COR-L47 (cell line): ENCODE data around the gene GLI3.

Source experiments
- DNase-seq: peaks from one replicate; lab custom pipeline; 2025; lab: John Stamatoyannopoulos, UW

The GLI3 gene

DNA sequence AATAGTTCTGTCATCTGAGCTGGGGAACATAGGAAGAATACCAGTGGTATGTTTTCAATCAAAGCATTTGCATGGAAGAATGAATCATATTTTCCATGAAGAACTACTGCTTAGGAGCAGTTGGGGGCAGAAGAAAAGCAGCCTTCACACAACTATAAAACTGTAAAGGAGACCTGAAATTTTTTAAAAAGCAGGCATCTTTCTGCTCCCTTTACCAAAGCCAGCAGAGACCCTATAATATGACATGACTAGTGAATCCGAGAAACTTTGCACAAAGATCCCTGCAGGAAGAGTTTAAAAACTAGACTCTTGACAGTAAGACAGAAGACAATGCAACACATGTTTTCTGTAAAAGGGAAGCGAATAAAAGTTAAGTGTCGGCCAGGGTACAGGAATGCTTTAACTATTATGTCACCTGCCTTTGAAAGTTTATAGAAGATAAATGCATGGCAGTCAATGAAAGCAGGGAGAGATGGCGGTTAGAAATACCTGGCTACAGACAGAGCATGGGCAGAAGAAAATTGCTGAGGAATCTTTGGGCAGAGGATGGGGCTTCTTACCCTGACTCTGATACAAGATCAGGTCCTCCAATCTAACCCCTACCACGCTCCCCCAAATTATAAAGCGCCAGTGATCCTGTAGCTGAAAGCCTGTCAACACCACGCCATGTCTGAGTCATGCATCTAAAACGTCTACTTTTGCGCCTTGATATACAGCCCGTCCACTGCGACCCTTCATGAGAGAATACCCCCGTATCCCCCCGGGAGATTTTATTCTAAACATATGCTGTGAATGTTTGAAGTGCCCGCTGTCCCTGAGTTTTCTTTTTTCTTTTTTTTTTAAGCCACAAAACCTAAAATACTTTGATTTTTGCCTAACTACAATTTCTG is 93.1 kb downstream of the GLI3 start:
- DNase-seq: no peak

DNA sequence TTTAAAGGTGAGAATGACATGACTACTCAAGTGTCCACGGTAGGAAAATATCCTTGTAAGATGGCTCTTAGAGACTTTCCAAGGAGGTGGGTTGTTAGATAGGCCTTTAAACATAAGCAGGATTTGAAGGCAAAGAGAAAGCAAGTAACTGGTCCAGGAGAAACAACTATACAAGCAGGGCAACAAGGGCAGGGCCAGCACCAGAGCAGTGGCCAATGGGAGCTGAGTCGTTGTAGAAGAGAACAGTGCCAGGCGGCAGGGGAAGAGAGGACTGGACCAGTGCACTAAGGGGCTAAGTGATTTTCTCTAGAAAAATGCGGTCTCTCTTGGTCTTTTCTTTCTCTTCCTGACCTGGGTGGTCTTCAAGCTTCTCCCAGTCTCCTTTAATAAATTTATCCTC is 94.9 kb downstream of the GLI3 start:
- DNase-seq: no peak

DNA sequence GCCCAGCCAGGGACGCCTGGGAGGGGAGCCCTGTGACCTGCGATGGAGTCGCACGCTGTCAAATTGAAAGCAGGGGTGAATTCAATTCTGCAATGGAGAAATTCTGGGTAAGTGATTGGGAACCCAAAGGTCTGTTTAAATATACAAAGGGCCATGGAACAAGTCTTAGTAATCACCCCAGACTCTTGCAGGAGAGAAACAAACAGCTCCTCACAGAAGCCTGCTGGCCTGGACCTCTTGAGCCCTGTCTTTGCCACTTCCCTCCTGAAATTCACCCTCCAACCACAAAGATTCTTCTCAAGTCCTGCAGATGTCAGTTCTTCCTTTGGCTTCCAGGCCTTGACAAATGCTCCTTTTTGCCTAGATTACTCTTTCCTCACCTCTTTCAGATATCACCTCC is 97.3 kb downstream of the GLI3 start:
- DNase-seq: no peak

DNA sequence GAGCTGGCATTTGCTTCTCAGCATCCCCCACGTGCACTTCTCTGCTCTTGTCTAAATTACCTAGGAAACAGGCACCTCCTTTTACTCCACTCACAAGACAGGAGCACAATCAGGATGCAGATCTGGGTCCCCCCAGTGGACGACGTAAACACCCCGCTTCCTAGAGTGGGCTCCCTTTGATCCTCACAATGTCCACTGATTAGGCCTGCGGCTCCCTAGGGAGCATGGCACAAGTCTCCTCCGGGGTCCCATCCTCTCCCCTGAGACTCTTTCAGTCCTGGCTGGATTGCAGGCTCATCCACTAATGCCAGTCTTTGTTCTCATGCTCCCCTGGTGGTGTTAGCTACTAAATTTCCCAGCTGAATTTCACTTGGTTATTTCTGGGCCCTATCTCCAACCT is 98.3 kb downstream of the GLI3 start:
- no peak for DNase-seq

DNA sequence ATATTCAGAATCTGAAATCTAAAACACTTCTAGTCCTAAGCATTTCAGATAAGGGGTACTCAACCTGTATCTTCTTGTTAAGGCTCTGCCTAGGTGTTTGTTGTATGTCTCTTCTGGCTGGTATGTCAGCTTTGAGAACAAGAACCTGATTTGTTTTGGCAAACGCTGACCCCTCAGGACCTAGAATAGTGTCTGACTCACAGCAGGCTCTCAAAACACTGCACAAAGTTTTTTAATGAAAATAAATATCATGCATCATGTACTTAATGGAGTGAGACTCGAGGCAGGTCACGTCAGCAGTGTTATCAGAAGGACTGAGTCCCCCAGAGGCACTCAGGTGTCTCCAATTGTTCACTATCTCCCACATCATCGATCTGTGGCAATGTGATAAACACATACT is 99.1 kb downstream of the GLI3 start:
- no peak for DNase-seq

DNA sequence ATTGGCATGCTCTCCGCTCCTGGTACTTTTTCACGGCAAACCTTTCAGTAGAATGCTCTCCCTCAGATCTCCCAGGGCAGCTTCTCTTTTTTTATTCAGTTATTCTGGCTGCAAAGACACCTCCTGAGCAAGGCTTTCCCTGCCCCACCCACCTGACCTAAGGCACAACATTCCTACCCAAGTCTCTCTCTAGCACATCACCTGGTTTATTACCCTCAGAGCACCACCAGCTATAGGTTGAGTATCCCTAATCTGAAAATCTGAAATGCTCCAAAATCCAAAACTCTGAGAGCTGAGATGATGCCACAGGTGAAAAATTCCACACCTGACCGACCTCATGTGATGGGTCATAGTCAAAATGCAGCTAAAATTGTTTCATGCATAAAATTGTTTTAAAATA is 99.6 kb downstream of the GLI3 start:
- DNase-seq: no peak

DNA sequence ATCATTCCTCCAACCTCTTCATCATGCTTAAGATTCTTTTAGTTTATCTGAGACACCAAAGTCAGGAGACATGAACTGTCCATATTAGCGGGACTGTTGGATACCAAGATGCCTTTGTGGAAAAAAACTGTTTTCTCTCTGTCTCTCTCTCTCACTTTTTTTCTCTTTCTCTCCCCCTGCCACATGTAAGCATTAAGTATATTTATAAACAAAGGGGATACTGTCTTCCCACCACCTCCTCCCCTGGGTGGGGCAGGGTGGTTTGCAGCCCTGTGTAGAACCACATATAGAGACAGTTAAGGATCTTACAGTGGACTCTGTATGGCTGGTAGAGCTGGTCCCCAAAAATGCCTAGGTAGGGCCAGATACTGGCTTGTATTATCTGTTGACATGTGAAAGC is 101.3 kb downstream of the GLI3 start:
- DNase-seq: no peak

DNA sequence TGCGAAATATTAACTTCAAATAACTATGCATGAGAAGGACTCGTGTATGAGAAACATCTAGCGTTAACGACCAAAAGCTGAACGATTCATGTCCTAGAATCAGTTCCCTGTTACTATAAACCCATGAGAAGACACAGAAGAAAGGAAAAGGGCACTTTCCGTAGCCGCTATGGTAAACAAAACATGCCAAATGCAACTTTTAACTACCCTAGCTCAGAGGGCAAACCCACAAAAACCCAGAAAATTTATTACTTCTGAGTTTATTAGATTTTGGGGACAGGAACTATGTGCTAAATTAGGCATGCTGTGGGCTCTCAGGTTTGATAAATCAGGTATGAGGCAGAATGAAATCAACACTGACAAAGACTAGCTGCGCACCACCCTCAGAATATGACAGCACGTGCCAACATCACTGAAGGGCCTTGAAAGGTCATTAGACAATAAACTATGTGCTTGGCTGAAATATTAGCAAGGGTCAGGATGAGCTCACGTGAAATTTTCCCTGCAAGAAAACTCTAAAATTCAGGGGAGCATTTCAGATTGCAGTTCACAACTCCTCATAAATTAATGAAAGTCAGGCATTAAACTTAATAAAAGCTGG is 102.6 kb downstream of the GLI3 start:
- DNase-seq: no peak

DNA sequence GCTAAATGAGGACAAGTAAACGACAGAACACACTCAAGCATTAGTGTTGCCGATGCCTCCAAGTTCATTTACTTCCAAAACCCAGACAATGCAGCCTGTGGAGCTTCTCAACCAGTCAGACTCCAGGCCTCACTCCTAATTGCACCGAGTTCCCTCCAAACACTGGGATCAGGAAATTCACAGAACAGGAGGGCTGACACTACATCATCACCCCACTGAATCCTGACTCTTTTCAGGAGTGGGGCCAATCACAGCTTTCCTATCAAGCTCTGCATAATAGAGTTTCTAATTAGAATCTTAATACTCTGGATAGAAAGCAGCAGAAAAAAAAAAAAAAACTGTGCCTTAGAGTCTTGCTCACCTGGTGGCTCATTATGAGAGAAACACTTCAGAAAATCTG is 103.7 kb downstream of the GLI3 start:
- DNase-seq: no peak

DNA sequence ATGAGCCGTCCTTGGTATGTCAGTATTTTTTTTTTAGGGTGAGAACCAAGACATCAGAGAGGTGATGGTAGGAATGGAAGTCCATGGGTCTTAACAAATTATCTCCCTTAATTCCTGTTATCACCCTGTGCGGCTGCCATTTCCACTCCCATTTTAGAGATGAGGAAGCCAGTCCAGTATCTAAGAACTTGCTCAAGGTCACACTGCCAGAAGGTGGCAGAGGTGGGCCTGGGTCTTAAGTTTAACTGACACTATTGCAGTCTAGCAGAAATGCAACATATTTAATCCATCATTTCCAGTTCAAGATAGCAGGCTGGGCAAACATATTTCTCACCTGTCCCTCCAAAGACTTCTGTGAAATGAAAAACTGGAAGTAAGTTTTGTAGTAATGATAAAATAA is 108.3 kb downstream of the GLI3 start:
- DNase-seq: no peak

DNA sequence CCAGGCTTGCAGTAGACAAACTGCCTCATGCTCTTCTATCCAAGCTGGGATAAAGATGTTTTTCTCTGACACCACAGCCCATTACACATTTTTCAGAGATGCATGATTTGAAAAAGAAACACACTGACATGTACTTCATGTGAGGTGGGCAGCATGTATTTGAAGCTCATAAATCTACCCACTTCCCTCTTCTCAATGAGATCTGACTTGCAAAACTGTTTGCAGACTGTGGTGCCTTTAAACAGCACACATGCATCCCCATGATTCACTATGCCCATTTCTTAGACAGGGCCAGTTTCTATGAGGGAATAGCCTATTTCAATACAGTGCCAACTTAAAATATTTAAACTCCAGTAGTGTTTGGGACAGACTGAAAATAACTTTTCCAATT is 109.8 kb downstream of the GLI3 start:
- DNase-seq: no peak

DNA sequence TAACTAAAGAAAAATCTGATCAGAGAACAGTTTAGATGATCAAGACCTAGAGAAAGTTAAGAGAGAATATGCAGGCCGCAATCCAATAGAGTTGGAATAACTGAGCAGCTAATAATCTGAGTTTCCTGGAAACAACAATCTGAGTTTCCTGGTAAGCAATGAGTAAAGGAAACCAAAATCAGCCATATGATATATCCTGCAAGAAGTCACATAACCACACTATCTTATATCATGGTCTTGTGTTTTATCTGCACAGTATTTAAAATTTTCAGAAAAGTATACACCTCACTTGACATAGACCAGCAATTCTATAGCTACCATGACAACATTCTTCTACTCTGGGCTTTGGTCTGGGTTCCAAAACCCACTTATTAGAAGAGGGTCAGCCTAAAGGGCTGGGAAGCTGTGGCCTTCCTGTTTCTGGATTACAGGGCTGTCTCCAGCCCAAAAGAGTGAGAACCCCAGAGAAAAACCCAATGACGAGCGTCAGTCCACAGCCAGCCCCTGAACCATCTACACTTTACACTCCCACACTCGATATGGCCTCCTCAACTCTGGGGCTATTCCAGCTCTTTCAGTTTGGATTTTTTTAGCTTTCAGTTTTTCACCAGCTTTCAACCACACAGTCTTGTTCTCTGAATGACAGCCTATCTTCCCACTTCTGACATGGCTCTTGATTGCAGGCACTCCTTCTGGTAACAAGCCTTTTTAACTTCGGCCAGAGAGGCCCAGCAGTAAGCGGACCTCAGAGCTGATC is 110.4 kb downstream of the GLI3 start:
- no peak for DNase-seq

DNA sequence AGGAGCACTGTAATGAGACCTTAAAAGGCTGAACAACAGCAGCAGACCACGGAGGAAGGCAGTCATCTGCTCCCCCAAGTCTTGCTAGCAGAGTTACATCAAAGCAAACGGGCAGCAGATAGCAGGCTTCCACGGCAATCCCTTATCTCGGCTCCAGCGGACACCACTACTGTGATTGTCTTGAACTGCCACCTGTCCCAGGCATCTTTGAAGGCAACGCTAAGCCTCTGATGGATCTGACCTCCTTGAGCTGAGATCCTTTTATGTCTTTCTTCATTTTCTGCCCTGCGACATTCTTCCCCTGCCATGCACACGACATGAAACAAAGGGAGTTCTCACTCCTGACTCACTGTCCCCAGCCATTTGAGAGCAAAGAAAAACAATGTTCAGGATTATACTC is 111.7 kb downstream of the GLI3 start:
- no peak for DNase-seq

DNA sequence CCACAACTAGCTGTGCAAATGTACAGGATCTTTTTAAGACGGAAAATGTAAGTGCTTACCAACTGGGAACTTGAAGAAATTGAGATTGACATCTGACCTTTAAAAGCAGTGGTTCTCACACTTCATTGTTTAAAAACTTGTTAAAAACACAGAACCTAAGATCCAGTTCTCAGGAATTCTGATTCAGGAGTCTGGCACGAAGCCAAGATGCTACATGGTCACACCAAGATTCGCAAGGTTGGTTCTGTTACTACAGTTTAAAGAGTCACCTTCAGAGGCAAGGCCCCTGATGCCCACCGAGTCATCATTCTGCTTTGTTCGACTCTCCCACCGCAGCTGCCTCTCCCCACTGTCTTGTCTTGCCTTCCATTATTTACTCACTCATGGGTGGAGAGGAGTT is 113.3 kb downstream of the GLI3 start:
- no peak for DNase-seq

DNA sequence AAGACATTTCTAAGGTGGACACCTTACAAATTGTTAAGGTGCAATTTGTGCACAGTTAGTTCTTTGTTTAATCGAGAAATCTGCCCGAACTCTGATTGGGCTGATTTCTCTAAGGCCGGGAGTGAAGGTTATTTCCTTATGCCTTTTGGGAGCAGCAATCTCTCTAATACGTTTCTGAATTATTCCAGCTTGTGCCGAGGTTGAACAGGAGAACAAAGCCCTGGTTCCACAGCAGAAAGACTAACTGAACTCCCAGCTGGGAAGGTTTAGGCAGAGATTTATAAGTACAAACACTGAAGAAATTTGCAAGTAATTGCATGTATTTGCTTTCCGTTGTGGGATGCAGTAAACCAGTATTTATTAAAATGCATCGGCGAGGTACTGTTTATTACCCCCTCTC is 116.8 kb downstream of the GLI3 start:
- DNase-seq: no peak

DNA sequence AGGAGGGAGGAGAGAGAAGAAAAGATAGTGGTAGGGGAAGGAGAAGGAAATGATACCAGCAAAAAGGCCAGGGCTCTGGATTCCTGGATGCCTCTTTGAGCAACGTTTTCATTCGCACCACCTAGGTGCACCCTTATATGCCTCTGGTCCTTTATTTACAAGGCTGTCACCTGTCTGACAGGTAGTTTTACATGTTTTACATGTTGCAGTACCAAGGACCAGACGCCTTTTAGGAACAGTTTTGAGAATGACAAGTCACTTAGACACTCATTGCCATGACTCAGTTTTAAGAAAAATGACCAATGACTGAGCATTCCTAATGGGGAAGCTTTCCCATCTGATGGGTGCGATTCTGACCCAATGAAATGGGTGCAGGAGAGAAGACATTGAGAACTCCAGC is 119.8 kb downstream of the GLI3 start:
- no peak for DNase-seq

DNA sequence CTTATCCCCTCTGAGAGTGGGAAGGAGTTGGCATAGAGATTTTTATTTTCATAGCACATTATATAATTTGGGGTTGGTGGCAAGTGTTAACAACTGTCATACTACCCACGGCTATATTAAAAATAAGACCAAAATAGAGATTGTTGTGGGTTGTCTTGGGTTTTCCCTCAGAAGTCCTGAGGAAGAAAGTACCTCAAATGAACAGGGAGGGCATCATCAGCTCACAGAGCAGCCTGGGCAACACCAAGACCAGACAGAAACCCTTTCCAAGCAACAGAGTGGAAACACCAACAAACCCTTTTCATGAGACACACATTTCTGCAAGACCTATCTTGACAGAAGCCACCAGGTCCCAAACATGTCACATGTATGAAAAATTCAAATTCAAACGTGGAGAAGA is 121.2 kb downstream of the GLI3 start:
- no peak for DNase-seq

DNA sequence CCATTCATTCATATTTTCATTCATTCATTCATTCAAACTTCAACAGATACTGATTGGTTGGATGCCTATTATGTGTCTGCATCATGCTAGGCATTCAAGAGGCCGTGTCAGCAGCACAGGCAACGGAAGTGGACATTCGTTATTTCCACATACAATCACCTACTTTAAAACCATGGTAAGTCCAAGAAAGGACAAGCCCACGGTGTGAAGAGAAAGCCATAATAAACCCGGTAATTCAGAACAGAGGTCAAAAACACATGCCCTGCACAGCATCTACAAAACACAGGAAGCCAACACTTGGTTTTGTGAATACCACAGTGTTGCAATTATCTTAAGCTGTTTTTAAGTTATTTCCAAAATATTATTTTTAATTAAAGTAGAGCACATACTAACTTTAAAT is 126.7 kb downstream of the GLI3 start:
- DNase-seq: no peak

DNA sequence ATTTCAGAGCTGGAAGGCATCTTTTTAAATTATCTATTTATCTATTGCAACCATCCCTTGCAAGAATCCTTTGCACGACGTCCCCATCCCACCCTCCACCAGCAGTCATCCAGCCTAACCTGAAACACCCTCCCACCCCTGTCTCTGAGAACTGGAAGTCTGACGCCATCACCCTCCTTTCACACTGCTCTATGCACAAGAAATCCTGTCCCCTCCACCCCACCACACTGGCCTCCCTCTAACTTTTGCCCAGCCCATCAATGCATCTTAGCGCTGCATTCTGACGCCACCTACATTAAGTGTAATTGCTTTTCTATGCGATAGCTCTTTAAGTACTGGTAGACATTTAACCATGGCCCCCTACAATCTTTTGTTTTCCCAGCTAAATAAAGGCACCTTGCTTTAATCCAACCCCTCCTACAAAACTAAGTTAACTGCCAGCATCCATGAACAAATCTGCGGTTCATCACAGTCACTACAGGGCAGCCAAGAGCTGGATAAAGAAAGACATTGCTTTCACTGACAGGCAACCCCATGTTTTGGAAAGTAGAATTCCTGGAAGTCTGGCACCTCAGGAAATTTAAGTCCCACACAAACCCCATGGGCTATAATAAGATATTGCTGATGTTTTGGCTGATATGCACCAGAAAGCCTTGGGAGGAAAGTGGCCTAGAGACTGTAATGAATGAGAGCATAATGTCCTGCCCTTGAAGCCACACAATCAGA is 128.0 kb downstream of the GLI3 start:
- no peak for DNase-seq

DNA sequence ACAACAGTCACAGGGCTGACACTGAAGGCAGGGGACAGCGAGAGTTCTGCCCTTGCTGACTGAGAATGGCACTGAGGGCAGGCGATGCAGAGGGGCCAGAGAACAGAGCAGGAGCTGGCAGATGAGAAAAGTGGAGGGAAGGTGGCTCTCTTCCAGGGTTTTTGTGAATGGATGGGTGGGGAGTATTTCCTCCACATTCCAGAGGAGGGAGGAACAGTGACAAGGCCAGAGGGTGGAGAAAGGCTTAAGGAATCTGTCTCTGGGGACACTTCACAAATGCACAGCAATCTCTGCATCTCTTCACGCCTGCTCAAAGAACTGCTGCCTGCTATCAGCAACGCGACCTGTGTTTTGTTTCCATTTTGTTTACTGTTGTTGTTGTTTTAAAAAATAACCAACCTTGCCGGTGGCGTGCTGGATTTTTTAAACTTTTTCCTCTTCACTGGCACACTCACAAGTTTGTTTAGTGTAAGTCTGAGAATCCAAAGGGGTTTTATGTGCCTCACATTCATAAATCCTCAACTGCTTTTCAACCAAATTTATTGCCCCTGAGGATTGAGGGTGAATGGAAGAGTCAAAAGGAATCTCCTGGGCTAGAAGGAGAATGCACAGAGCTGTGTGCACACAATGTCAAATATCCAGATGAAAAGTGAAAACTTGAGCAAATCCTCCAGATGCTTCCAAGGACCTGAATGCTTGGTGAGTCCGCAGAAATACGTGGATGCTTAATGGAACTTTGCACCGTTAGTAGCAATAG is 129.3 kb downstream of the GLI3 start:
- DNase-seq: no peak

DNA sequence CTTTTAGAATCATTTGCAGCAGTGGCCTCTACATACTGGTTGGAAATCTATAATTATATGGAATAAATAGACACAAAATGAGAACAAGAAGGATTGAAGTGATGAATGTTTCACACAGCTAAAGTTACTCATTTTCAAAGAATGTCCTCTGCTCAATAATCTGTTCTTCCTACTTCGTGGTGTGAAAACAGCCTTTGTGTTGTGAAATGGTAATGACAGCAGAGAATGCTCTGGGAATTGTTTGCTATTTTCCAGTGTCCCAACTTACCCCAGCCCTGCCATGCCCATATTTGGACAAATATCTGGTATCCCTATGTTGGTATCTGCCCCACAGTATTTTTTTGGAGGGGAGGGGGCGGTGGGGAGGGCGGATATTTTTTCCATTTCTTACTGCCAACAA is 130.4 kb downstream of the GLI3 start:
- DNase-seq: no peak
